Tibial artery (tissue), 4 donors: ENCODE results near the gene PANK1.
A peak's percentile ranks its signal among the peaks of the same experiment; 100 is the strongest.

ENCODE experiments used
- DNase-seq, 2 donors: peaks; one replicate each; pipeline ENCODE4 v3.0.0-alpha.2; 2019
- H3K27ac ChIP-seq, 2 donors: fragments of 200-600 bp; sonication (generic) in 1 of 2; 1 replicate in 1 of 2; 2 replicates in 1 of 2; pipeline ENCODE4 v1.5.1; 2018 to 2019; ENCODE audit warnings: mild to moderate bottlenecking in 1 of 2
- H3K27me3 ChIP-seq, 2 donors: fragments of 200-600 bp; sonication (generic) in 1 of 2; one replicate each; pipeline versions ENCODE4 v1.5.1 to v1.6.0; 2016 to 2019
- H3K36me3 ChIP-seq, 3 donors: fragments of 200-600 bp; sonication (generic) in 2 of 3; one replicate each; pipeline ENCODE4 v1.5.1; 2016 to 2019; ENCODE audit warnings: mild to moderate bottlenecking in 2 of 3
- H3K4me1 ChIP-seq, 4 donors: fragments of 200-600 bp; sonication (generic) in 2 of 4; 1 replicate in 3 of 4; 2 replicates in 1 of 4; pipeline ENCODE4 v1.5.1; 2016 to 2019
- H3K4me3 ChIP-seq, 2 donors: fragments of 200-600 bp; sonication (generic) in 1 of 2; 1 replicate in 1 of 2; 2 replicates in 1 of 2; pipeline ENCODE4 v1.5.1; 2018 to 2019; ENCODE audit warnings: mild to moderate bottlenecking in 2 of 2
- H3K9me3 ChIP-seq, 3 donors: fragments of 200-600 bp; sonication (generic) in 1 of 3; one replicate each; pipeline ENCODE4 v1.5.1; 2016 to 2019
- intact Hi-C: fragments of 100-400 bp; cut with DNase I; formaldehyde crosslinking; loops from one replicate; pipeline ENCODE4 v1.15.0; 2023; ENCODE audit warnings: low total_unique reads
- TF ChIP-seq, protein P1 (sequence below), 2 experiments: fragments of 200-600 bp in 1 of 2; fragments of 450-650 bp in 1 of 2; IDR thresholded peaks; one replicate each; pipeline ENCODE4 v1.5.1; 2017 to 2019; ENCODE audit warnings: antibody characterized with exemption in 2 of 2, mild to moderate bottlenecking in 1 of 2, moderate library complexity in 1 of 2

The PANK1 gene

GRCh38 chr10:89567576-89568245, 77.3 kb downstream of the PANK1 start:
- H3K27me3 ChIP-seq = no peaks in the 10 kb centered on the region
- no peak overlapping the region for H3K27ac ChIP-seq
- H3K4me1 ChIP-seq = no peaks in the 10 kb centered on the region
- DNase-seq = no peak
- intact Hi-C loops = no loop called here
- no peaks in the 10 kb centered on the region for H3K36me3 ChIP-seq
- no peaks in the 10 kb centered on the region for H3K9me3 ChIP-seq
- H3K4me3 ChIP-seq = no peak overlapping the region
- TF ChIP-seq, protein P1, sequence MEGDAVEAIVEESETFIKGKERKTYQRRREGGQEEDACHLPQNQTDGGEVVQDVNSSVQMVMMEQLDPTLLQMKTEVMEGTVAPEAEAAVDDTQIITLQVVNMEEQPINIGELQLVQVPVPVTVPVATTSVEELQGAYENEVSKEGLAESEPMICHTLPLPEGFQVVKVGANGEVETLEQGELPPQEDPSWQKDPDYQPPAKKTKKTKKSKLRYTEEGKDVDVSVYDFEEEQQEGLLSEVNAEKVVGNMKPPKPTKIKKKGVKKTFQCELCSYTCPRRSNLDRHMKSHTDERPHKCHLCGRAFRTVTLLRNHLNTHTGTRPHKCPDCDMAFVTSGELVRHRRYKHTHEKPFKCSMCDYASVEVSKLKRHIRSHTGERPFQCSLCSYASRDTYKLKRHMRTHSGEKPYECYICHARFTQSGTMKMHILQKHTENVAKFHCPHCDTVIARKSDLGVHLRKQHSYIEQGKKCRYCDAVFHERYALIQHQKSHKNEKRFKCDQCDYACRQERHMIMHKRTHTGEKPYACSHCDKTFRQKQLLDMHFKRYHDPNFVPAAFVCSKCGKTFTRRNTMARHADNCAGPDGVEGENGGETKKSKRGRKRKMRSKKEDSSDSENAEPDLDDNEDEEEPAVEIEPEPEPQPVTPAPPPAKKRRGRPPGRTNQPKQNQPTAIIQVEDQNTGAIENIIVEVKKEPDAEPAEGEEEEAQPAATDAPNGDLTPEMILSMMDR (IDR thresholded peaks at IDR 0.05) = no peak

- intact Hi-C loops = no loop called here
- Histone ChIP-seq H3K4me1 (no peaks in the 10 kb centered on the region), H3K27me3 (no peaks in the 10 kb centered on the region), H3K27ac (no peak overlapping the region), H3K9me3 (no peaks in the 10 kb centered on the region), H3K4me3 (no peak overlapping the region), H3K36me3 (no peaks in the 10 kb centered on the region)
- no peak for DNase-seq
- TF ChIP-seq, protein P1 (IDR thresholded peaks at IDR 0.05) = no peak
These were observed 78.0 kb downstream of the PANK1 start for GRCh38 chr10:89566992-89567391.

GRCh38 chr10:89566095-89566950, 78.7 kb downstream of the PANK1 start:
- Histone ChIP-seq H3K4me1 (no peaks in the 10 kb centered on the region), H3K36me3 (no peaks in the 10 kb centered on the region), H3K4me3 (no peak overlapping the region), H3K27me3 (no peaks in the 10 kb centered on the region), H3K27ac (no peak overlapping the region), H3K9me3 (no peaks in the 10 kb centered on the region)
- intact Hi-C loops = no loop called here
- DNase-seq = no peak
- TF ChIP-seq, protein P1 (IDR thresholded peaks at IDR 0.05) = no peak

DNA sequence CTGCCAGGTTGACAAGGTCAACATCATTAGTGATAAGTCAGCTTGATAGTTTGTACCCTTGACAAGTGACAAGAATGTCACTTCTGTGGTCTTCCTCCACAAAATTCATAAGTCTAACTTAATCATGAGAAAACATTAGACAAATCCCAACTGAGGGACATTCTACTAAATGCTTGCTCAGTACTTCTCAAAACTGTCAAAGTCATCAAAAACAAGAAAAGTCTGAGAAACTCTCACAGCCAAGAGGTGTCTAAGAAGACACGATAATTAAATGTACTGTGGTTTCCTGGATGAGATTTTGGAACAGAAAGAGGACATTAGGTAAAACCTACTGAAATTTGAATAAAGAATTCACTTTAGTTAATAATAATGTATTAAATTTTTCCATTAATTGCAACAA, 79.9 kb downstream of the PANK1 start:
- Histone ChIP-seq H3K4me1 (no peaks in the 10 kb centered on the region), H3K36me3 (no peaks in the 10 kb centered on the region), H3K4me3 (no peak overlapping the region), H3K27me3 (no peaks in the 10 kb centered on the region), H3K27ac (no peak overlapping the region), H3K9me3 (no peaks in the 10 kb centered on the region)
- no peak for DNase-seq
- intact Hi-C loops = no loop called here
- TF ChIP-seq, protein P1 (IDR thresholded peaks at IDR 0.05) = no peak

- intact Hi-C loops = no loop called here
- no peaks in the 10 kb centered on the region for H3K4me1 ChIP-seq
- no peaks in the 10 kb centered on the region for H3K9me3 ChIP-seq
- no peaks in the 10 kb centered on the region for H3K27me3 ChIP-seq
- DNase-seq = no peak
- no peaks in the 10 kb centered on the region for H3K36me3 ChIP-seq
- no peak overlapping the region for H3K27ac ChIP-seq
- TF ChIP-seq, protein P1 (IDR thresholded peaks at IDR 0.05) = peak; percentile 78 to 82
- no peak overlapping the region for H3K4me3 ChIP-seq
These were observed 81.1 kb downstream of the PANK1 start for GRCh38 chr10:89563861-89564478.
